WTC11 (cell line): ENCODE data around the gene TMEM260. TPM values are rescaled to one million over a fixed set of nuclear protein-coding genes. Genes with fewer than 3 reads are reported as not detected.

ENCODE experiments used
- ATAC-seq: fragments of 200-7000 bp; cut with Tn5 transposase; 2 replicates; pipeline ENCODE4 v1.10.0; 2021; ENCODE audit warnings: mild to moderate bottlenecking, moderate library complexity
- CTCF ChIA-PET: fragments of 300-600 bp; sonication (Branson Sonifier 250); formaldehyde crosslinking; loops from one replicate; lab custom pipeline; 2021; ENCODE audit warnings: antibody characterized with exemption; lab: Charles Lee
- POLR2A ChIA-PET: fragments of 350-600 bp; sonication (Branson Sonifier 250); formaldehyde crosslinking; loops from one replicate; lab custom pipeline; 2021; ENCODE audit warnings: antibody characterized with exemption; lab: Charles Lee
- DNase-seq: peaks from one replicate; pipeline ENCODE4 v3.0.0; 2021; ENCODE audit warnings: low spot score
- H3K27ac Mint-ChIP-seq: 2 replicates; pipeline ENCODE4 v1.8.0; 2021; ENCODE audit warnings: mixed read lengths
- H3K27me3 Mint-ChIP-seq: 2 replicates; pipeline ENCODE4 v1.8.0; 2021; ENCODE audit warnings: low read depth, mild to moderate bottlenecking, moderate library complexity, mixed read lengths
- H3K36me3 Mint-ChIP-seq: 2 replicates; pipeline ENCODE4 v1.8.0; 2021; ENCODE audit warnings: mixed read lengths
- H3K4me1 Mint-ChIP-seq: 2 replicates; pipeline ENCODE4 v1.8.0; 2022; ENCODE audit warnings: mixed read lengths
- H3K4me3 Mint-ChIP-seq: 2 replicates; pipeline ENCODE4 v1.8.0; 2021; ENCODE audit warnings: mild to moderate bottlenecking, moderate library complexity, mixed read lengths
- H3K9me3 Mint-ChIP-seq: 2 replicates; pipeline ENCODE4 v1.8.0; 2021; ENCODE audit warnings: mixed read lengths
- ATF1 ChIP-seq: sonication (generic); formaldehyde crosslinking; IDR thresholded peaks from 2 replicates; pipeline ENCODE4 v1.8.1; 2023; ENCODE audit warnings: mild to moderate bottlenecking, moderate library complexity, missing genetic modification reagents
- ESRRA ChIP-seq: sonication (generic); formaldehyde crosslinking; IDR thresholded peaks from 2 replicates; pipeline ENCODE4 v1.8.1; 2022; ENCODE audit warnings: mild to moderate bottlenecking, missing genetic modification reagents, borderline replicate concordance
- GABPB1 ChIP-seq: sonication (generic); formaldehyde crosslinking; IDR thresholded peaks from 2 replicates; pipeline ENCODE4 v1.8.1; 2023; ENCODE audit warnings: mild to moderate bottlenecking, missing genetic modification reagents
- GRHL2 ChIP-seq: fragments of 250-450 bp; sonication (Bioruptor Pico); IDR thresholded peaks from 2 replicates; pipeline ENCODE4 v1.8.0; 2022; ENCODE audit warnings: mild to moderate bottlenecking, moderate library complexity; ENCODE audit not compliant: insufficient replicate concordance, severe bottlenecking
- GTF2I ChIP-seq: fragments of 250-450 bp; sonication (Bioruptor Pico); conservative IDR thresholded peaks from 2 replicates; pipeline ENCODE4 v1.4.0; 2021; ENCODE audit warnings: mild to moderate bottlenecking
- HMGA2 ChIP-seq: fragments of 250-450 bp; sonication (Bioruptor Pico); IDR thresholded peaks from 2 replicates; pipeline ENCODE4 v1.4.0; 2021; ENCODE audit warnings: mild to moderate bottlenecking, moderate library complexity
- JUN ChIP-seq: sonication (generic); formaldehyde crosslinking; IDR thresholded peaks from 2 replicates; pipeline ENCODE4 v1.8.0; 2023; ENCODE audit warnings: mild to moderate bottlenecking, missing genetic modification reagents
- KAT7 ChIP-seq: sonication (generic); formaldehyde crosslinking; IDR thresholded peaks from 2 replicates; pipeline ENCODE4 v1.8.1; 2023; ENCODE audit warnings: missing genetic modification reagents, mild to moderate bottlenecking, borderline replicate concordance
- MXD4 ChIP-seq: fragments of 250-450 bp; sonication (Bioruptor Pico); IDR thresholded peaks from 2 replicates; pipeline ENCODE4 v1.8.0; 2021; ENCODE audit warnings: mild to moderate bottlenecking, moderate library complexity, borderline replicate concordance
- NFATC4 ChIP-seq: fragments of 250-450 bp; sonication (Bioruptor Pico); IDR thresholded peaks from 2 replicates; pipeline ENCODE4 v1.9.0; 2021; ENCODE audit warnings: mild to moderate bottlenecking
- NFE2L1 ChIP-seq: sonication (generic); formaldehyde crosslinking; IDR thresholded peaks from 2 replicates; pipeline ENCODE4 v1.8.1; 2023; ENCODE audit warnings: missing genetic modification reagents
- NFYB ChIP-seq: sonication (generic); formaldehyde crosslinking; conservative IDR thresholded peaks from 2 replicates; pipeline ENCODE4 v1.8.0; 2022; ENCODE audit warnings: low read depth, missing genetic modification reagents
- NR2C2 ChIP-seq: sonication (generic); formaldehyde crosslinking; IDR thresholded peaks from 2 replicates; pipeline ENCODE4 v1.8.0; 2022; ENCODE audit warnings: mild to moderate bottlenecking, missing genetic modification reagents
- PRRX2 ChIP-seq: fragments of 250-450 bp; sonication (Bioruptor Pico); IDR thresholded peaks from 2 replicates; pipeline ENCODE4 v1.8.0; 2021; ENCODE audit warnings: mild to moderate bottlenecking
- ZBTB21 ChIP-seq: sonication (generic); formaldehyde crosslinking; IDR thresholded peaks from 2 replicates; pipeline ENCODE4 v1.8.1; 2023; ENCODE audit warnings: mild to moderate bottlenecking, missing genetic modification reagents, borderline replicate concordance
- ZNF423 ChIP-seq: fragments of 250-450 bp; sonication (Bioruptor Pico); IDR thresholded peaks from 2 replicates; pipeline ENCODE4 v2.1.2; 2022; ENCODE audit warnings: mild to moderate bottlenecking, moderate library complexity
- ZNF671 ChIP-seq: fragments of 250-450 bp; sonication (Bioruptor Pico); IDR thresholded peaks from 2 replicates; pipeline ENCODE4 v1.8.0; 2021; ENCODE audit warnings: mild to moderate bottlenecking
- total RNA-seq: library from RNA; stranded (reverse); gene quantifications from 3 replicates; pipeline ENCODE4 v1.2.3, GENCODE V29; 2021
- TF ChIP-seq, protein P1 (sequence below): fragments of 250-450 bp; sonication (Bioruptor Pico); IDR thresholded peaks from 2 replicates; pipeline ENCODE4 v2.1.2; 2022; ENCODE audit warnings: mild to moderate bottlenecking, moderate library complexity
- TF ChIP-seq, protein P2 (sequence below): sonication (generic); formaldehyde crosslinking; IDR thresholded peaks from 2 replicates; pipeline ENCODE4 v1.8.1; 2022; ENCODE audit warnings: mild to moderate bottlenecking, moderate library complexity, missing genetic modification reagents
- TF ChIP-seq, protein P3 (sequence below): sonication (generic); formaldehyde crosslinking; IDR thresholded peaks from 2 replicates; pipeline ENCODE4 v1.8.0; 2022; ENCODE audit warnings: mild to moderate bottlenecking, missing genetic modification reagents
- TF ChIP-seq, protein P4 (sequence below): fragments of 250-450 bp; sonication (Bioruptor Pico); IDR thresholded peaks from 2 replicates; pipeline ENCODE4 v1.9.0; 2021; ENCODE audit warnings: moderate library complexity, mild to moderate bottlenecking, inconsistent platforms, borderline replicate concordance
- TF ChIP-seq, protein P5 (sequence below): sonication (generic); formaldehyde crosslinking; IDR thresholded peaks from 2 replicates; pipeline ENCODE4 v1.8.1; 2023; ENCODE audit warnings: mild to moderate bottlenecking, missing genetic modification reagents, moderate library complexity
- TF ChIP-seq, protein P6 (sequence below): fragments of 250-450 bp; sonication (Bioruptor Pico); IDR thresholded peaks from 2 replicates; pipeline ENCODE4 v1.8.0; 2021; ENCODE audit warnings: mild to moderate bottlenecking
- TF ChIP-seq, protein P7 (sequence below): sonication (generic); formaldehyde crosslinking; IDR thresholded peaks from 2 replicates; pipeline ENCODE4 v1.8.1; 2023; ENCODE audit warnings: mild to moderate bottlenecking, missing genetic modification reagents, borderline replicate concordance

Gene TMEM260
- total RNA-seq, 1 experiment from 2014 or later, result 17.9 TPM

DNA sequence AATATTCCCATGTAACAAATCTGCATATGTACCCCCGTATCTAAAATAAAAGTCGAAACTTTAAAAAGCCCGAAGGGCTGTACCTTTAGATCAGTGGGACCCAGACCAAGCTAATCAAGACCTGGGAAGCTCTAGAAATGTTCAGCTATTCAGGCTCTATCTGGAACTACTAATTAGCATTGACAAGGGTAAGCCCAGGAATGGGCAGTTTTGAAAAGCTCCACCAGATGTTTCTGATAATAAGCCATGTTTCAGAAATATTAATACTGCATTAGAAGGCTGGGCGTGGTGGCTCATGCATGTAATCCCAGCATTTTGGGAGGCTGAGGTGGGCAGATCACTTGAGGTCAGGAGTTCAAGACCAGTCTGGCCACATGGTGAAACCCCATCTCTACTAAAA lies 20.4 kb upstream of the TMEM260 start (continued):
- TF ChIP-seq, protein P1, sequence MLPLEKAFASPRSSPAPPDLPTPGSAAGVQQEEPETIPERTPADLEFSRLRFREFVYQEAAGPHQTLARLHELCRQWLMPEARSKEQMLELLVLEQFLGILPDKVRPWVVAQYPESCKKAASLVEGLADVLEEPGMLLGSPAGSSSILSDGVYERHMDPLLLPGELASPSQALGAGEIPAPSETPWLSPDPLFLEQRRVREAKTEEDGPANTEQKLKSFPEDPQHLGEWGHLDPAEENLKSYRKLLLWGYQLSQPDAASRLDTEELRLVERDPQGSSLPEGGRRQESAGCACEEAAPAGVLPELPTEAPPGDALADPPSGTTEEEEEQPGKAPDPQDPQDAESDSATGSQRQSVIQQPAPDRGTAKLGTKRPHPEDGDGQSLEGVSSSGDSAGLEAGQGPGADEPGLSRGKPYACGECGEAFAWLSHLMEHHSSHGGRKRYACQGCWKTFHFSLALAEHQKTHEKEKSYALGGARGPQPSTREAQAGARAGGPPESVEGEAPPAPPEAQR (CRISPR knock-in tag), result no peak
- no peak for TF ChIP-seq MXD4 (CRISPR knock-in tag)
- TF ChIP-seq, protein P2, sequence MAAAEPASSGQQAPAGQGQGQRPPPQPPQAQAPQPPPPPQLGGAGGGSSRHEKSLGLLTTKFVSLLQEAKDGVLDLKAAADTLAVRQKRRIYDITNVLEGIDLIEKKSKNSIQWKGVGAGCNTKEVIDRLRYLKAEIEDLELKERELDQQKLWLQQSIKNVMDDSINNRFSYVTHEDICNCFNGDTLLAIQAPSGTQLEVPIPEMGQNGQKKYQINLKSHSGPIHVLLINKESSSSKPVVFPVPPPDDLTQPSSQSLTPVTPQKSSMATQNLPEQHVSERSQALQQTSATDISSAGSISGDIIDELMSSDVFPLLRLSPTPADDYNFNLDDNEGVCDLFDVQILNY, result no peak
- no peak for TF ChIP-seq GRHL2 (CRISPR knock-in tag)
- TF ChIP-seq ZBTB21 (CRISPR knock-in tag), result no peak

DNA sequence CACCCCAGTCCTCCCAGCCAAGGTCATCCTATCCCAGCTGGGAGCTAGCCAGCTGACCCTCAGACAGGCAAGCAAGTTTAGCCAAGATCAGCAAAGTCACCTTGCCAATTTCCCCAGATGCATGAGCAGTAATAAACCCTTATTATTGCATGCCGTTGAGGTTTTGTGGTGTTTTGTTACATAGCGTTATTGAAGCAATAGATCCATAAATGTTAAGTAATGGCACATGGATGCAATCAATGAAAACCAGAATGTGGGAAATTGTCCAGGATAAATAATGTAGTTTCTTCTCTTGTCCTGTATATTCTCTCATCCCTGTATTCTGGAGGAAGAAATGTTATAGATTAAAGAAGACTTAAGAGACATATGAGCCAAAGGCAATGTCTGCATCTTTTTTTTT lies 18.0 kb upstream of the TMEM260 start:
- H3K27me3 Mint-ChIP-seq, result peaks cover 4% of the 10 kb centered on the region
- no peaks in the 10 kb centered on the region for H3K36me3 Mint-ChIP-seq
- H3K27ac Mint-ChIP-seq, result no peak overlapping the region
- CTCF ChIA-PET, result interaction anchor here (0.9 kb wide), 1 partner anchor 250 kb away, joined by 3 read pairs; no protein-coding TSS in a partner anchor
- no peak for ATAC-seq
- TF ChIP-seq ESRRA (CRISPR knock-in tag) (no peak), HMGA2 (CRISPR knock-in tag) (no peak), NFE2L1 (CRISPR knock-in tag) (no peak), ATF1 (CRISPR knock-in tag) (no peak), ZNF423 (no peak), NFYB (CRISPR knock-in tag) (no peak), ZNF671 (CRISPR knock-in tag) (no peak), GRHL2 (CRISPR knock-in tag) (no peak), JUN (CRISPR knock-in tag) (no peak), KAT7 (CRISPR knock-in tag) (no peak), GABPB1 (no peak), NFATC4 (CRISPR knock-in tag) (no peak), NR2C2 (CRISPR knock-in tag) (no peak), GTF2I (CRISPR knock-in tag) (no peak), PRRX2 (CRISPR knock-in tag) (no peak)
- TF ChIP-seq, protein P3, sequence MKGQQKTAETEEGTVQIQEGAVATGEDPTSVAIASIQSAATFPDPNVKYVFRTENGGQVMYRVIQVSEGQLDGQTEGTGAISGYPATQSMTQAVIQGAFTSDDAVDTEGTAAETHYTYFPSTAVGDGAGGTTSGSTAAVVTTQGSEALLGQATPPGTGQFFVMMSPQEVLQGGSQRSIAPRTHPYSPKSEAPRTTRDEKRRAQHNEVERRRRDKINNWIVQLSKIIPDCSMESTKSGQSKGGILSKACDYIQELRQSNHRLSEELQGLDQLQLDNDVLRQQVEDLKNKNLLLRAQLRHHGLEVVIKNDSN, result no peak
- TF ChIP-seq, protein P4, sequence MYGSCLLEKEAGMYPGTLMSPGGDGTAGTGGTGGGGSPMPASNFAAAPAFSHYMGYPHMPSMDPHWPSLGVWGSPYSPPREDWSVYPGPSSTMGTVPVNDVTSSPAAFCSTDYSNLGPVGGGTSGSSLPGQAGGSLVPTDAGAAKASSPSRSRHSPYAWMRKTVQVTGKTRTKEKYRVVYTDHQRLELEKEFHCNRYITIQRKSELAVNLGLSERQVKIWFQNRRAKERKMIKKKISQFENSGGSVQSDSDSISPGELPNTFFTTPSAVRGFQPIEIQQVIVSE, result no peak
- TF ChIP-seq, protein P5, sequence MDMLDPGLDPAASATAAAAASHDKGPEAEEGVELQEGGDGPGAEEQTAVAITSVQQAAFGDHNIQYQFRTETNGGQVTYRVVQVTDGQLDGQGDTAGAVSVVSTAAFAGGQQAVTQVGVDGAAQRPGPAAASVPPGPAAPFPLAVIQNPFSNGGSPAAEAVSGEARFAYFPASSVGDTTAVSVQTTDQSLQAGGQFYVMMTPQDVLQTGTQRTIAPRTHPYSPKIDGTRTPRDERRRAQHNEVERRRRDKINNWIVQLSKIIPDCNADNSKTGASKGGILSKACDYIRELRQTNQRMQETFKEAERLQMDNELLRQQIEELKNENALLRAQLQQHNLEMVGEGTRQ (CRISPR knock-in tag), result no peak
- TF ChIP-seq, protein P6, sequence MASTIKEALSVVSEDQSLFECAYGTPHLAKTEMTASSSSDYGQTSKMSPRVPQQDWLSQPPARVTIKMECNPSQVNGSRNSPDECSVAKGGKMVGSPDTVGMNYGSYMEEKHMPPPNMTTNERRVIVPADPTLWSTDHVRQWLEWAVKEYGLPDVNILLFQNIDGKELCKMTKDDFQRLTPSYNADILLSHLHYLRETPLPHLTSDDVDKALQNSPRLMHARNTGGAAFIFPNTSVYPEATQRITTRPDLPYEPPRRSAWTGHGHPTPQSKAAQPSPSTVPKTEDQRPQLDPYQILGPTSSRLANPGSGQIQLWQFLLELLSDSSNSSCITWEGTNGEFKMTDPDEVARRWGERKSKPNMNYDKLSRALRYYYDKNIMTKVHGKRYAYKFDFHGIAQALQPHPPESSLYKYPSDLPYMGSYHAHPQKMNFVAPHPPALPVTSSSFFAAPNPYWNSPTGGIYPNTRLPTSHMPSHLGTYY (CRISPR knock-in tag), result no peak
- TF ChIP-seq, protein P7, sequence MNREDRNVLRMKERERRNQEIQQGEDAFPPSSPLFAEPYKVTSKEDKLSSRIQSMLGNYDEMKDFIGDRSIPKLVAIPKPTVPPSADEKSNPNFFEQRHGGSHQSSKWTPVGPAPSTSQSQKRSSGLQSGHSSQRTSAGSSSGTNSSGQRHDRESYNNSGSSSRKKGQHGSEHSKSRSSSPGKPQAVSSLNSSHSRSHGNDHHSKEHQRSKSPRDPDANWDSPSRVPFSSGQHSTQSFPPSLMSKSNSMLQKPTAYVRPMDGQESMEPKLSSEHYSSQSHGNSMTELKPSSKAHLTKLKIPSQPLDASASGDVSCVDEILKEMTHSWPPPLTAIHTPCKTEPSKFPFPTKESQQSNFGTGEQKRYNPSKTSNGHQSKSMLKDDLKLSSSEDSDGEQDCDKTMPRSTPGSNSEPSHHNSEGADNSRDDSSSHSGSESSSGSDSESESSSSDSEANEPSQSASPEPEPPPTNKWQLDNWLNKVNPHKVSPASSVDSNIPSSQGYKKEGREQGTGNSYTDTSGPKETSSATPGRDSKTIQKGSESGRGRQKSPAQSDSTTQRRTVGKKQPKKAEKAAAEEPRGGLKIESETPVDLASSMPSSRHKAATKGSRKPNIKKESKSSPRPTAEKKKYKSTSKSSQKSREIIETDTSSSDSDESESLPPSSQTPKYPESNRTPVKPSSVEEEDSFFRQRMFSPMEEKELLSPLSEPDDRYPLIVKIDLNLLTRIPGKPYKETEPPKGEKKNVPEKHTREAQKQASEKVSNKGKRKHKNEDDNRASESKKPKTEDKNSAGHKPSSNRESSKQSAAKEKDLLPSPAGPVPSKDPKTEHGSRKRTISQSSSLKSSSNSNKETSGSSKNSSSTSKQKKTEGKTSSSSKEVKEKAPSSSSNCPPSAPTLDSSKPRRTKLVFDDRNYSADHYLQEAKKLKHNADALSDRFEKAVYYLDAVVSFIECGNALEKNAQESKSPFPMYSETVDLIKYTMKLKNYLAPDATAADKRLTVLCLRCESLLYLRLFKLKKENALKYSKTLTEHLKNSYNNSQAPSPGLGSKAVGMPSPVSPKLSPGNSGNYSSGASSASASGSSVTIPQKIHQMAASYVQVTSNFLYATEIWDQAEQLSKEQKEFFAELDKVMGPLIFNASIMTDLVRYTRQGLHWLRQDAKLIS (CRISPR knock-in tag), result no peak
- H3K4me3 Mint-ChIP-seq, result no peak overlapping the region
- H3K4me1 Mint-ChIP-seq, result no peaks in the 10 kb centered on the region
- H3K9me3 Mint-ChIP-seq, result no peaks in the 10 kb centered on the region
- no peak for DNase-seq
- POLR2A ChIA-PET, result no interaction called here
